ENCODE measurements around the gene ARHGDIG. TPM values are rescaled to one million over a fixed set of nuclear protein-coding genes. Genes with fewer than 3 reads are reported as not detected.

ARHGDIG gene
- total and polyA plus RNA-seq, 9 donors, result 0.10 to 0.77 TPM; not detected in 7

DNA sequence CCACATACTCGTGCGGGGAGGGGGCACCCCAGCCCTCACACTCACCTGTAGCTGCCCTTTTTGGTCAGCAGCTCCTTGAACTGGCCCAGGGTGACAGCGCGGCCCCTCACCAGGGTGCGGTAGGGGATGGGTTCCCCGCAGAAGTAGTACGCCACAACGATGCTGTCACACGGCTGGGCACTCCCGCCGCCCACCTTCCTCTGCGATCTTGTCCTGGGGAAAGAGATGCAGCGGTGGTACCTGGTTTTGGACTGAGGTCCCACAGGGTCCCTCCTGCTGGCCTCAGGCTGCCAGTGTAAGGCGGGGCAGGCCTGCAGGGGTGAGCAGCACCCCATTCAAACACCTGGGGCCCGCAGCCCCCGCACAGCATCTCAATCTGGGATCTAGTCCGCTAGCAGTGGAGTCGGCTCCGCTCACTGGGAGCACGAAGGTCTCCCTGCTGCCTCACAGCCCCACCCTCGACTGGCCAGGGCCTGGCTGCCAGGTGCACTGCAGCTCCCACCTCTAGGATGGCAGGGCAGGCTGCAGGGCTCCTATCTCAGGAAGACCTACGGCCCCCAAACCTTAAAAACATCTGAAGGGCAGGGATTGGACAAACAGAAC, 9.1 kb downstream of the ARHGDIG start:
- Histone ChIP-seq H3K27me3 (no peaks in the 10 kb centered on the region), H3K27ac (no peak overlapping the region), H3K9me3 (no peaks in the 10 kb centered on the region), H3K36me3 (no peaks in the 10 kb centered on the region), H3K4me3 (no peak overlapping the region), H3K4me1 (ENCODE audit: insufficient read depth) (no peaks in the 10 kb centered on the region)
- DNase-seq, result no peak
- 88 to 91% (median 91%) methylated on average over 22 of the region's 22 CpGs for WGBS, 3 donors
- intact Hi-C loops (cut with DNase I), result no loop called here
- TF ChIP-seq EP300 (IDR thresholded peaks at IDR 0.05) (no peak), POLR2A (IDR thresholded peaks at IDR 0.05) (no peak)
- TF ChIP-seq, protein P1, sequence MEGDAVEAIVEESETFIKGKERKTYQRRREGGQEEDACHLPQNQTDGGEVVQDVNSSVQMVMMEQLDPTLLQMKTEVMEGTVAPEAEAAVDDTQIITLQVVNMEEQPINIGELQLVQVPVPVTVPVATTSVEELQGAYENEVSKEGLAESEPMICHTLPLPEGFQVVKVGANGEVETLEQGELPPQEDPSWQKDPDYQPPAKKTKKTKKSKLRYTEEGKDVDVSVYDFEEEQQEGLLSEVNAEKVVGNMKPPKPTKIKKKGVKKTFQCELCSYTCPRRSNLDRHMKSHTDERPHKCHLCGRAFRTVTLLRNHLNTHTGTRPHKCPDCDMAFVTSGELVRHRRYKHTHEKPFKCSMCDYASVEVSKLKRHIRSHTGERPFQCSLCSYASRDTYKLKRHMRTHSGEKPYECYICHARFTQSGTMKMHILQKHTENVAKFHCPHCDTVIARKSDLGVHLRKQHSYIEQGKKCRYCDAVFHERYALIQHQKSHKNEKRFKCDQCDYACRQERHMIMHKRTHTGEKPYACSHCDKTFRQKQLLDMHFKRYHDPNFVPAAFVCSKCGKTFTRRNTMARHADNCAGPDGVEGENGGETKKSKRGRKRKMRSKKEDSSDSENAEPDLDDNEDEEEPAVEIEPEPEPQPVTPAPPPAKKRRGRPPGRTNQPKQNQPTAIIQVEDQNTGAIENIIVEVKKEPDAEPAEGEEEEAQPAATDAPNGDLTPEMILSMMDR (IDR thresholded peaks at IDR 0.05), result no peak

DNA sequence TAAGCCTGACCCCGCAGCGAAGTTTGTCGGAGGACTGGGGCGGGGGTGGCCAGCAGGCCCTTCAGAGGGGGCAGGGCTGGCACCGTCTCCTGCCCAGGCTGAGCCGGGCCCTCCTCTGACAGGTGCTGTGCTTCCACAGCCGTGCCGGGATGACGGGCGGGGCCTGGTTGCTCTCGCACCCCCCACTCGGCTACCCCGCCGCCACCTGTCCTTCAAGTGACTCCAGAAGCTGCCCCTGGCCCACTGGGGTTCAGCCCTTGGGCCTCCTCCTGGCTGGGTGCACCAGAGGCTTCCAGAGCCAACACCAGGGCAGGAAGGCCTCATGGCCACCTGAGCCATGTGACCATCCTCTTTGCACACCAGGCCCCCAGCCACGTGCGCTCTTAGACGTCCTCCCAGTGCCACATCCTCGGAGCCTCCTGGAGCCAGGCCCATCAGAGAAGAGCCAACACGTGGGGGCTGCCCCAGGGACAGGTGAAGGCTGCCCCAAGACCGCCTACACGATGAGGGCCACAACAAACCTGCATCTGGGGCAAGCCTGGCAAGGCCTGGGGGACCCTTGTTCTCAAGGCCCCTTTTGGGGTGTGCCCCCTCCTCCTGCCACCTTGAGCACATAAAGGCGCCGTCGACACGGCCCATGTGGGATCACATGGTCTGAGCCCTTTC, 9.8 kb downstream of the ARHGDIG start:
- intact Hi-C loops (cut with DNase I), result no loop called here
- no peak for DNase-seq
- Histone ChIP-seq H3K9me3 (no peaks in the 10 kb centered on the region), H3K4me1 (ENCODE audit: insufficient read depth) (no peaks in the 10 kb centered on the region), H3K27me3 (no peaks in the 10 kb centered on the region), H3K36me3 (no peaks in the 10 kb centered on the region), H3K27ac (no peak overlapping the region), H3K4me3 (no peak overlapping the region)
- TF ChIP-seq POLR2A (IDR thresholded peaks at IDR 0.05), result no peak
- TF ChIP-seq, protein P1 (IDR thresholded peaks at IDR 0.05), result no peak
- TF ChIP-seq EP300 (IDR thresholded peaks at IDR 0.05), result no peak
- 81 to 84% (median 84%) methylated on average over 18 to 25 of the region's 25 CpGs for WGBS, 3 donors

DNA sequence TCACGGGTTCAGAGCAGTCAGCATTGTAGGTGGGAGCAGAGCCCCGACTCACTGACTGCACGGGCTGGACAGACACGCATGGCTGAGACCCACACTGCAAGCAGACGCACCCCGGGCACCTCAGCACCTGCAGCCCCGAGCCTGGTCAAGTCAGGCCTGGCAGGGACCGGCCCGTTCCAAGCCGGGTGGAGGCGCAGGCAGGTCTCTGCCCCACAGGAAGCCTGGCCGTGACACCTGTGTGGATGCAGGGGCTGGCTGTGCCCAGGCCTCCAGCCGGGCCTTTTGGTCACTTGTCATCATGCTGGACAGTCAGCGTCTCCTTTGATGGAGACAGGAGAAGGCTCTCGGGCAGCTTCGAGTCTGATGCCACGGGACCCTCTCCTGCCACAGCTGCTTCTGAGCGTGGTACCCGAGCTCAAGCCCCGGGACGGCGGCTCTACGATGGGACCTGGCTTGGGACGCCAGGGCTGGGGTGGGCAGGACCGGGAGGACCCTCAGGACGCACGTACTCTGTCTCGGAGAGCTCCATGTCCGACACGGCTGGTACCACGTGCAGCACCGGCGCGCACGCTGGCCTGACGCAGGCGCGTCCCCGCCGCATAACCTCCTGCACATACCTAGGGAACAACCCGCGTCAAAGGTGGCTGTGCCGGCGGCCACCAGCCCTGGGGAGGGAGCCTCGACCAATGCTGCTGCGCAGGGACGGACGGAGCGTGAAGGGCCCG, 10.5 kb downstream of the ARHGDIG start:
- TF ChIP-seq EP300 (IDR thresholded peaks at IDR 0.05) (no peak), POLR2A (IDR thresholded peaks at IDR 0.05) (no peak)
- TF ChIP-seq, protein P1 (IDR thresholded peaks at IDR 0.05), result no peak
- no peak for DNase-seq
- H3K9me3 ChIP-seq, result no peaks in the 10 kb centered on the region
- no peak overlapping the region for H3K27ac ChIP-seq
- intact Hi-C loops (cut with DNase I), result no loop called here
- H3K27me3 ChIP-seq, result no peaks in the 10 kb centered on the region
- WGBS, 3 donors, result 91% methylated on average over 46 to 50 of the region's 50 CpGs
- H3K36me3 ChIP-seq, result no peaks in the 10 kb centered on the region
- H3K4me1 ChIP-seq (ENCODE audit: insufficient read depth), result no peaks in the 10 kb centered on the region
- H3K4me3 ChIP-seq, result no peak overlapping the region

DNA sequence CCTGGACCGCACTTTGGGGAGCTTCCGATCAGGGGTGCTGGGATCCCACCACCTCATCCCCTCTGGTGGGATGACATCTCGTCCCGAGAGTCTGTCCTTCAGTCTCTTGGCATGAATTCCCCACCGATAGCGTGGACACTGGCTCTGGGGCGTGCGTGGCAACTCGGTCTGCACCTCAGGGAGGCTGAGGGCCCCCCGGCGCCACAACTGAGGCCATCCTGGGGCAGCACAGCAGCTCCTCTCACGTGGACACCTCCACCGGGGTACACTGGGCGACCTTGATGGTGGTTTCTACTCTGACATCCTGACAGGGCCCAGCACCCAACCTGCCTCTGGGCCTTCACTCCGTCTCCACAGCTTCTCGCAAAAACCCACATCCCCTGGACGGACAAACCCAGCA, 11.1 kb downstream of the ARHGDIG start:
- DNase-seq, result no peak
- no peaks in the 10 kb centered on the region for H3K36me3 ChIP-seq
- WGBS, 3 donors, result 86 to 94% (median 92%) methylated on average over 17 of the region's 17 CpGs

More for the DNA sequence above, 11.1 kb downstream of the ARHGDIG start:
- TF ChIP-seq, protein P1 (IDR thresholded peaks at IDR 0.05), result no peak
- no peak for TF ChIP-seq POLR2A (IDR thresholded peaks at IDR 0.05)
- no peak for TF ChIP-seq EP300 (IDR thresholded peaks at IDR 0.05)
- H3K4me3 ChIP-seq, result no peak overlapping the region
- no peaks in the 10 kb centered on the region for H3K9me3 ChIP-seq
- intact Hi-C loops (cut with DNase I), result no loop called here
- no peaks in the 10 kb centered on the region for H3K27me3 ChIP-seq
- H3K27ac ChIP-seq, result no peak overlapping the region
- no peaks in the 10 kb centered on the region for H3K4me1 ChIP-seq (ENCODE audit: insufficient read depth)
